GM12878 (cell line): ENCODE results near the gene FAM107A. TPM values are rescaled to one million over a fixed set of nuclear protein-coding genes. Genes with fewer than 3 reads are reported as not detected.
A peak's percentile ranks its signal among the peaks of the same experiment; 100 is the strongest.

ENCODE experiments used
- ATF7 ChIP-seq: fragments of 450-650 bp; IDR thresholded peaks from 2 replicates; pipeline ENCODE4 v1.6.1; 2016; ENCODE audit warnings: low read depth, mild to moderate bottlenecking
- BCL11A ChIP-seq: IDR thresholded peaks from 2 replicates; pipeline ENCODE4 v1.6.1; 2011; ENCODE audit warnings: low read depth, low read length
- CHD2 ChIP-seq: IDR thresholded peaks from 2 replicates; pipeline ENCODE4 v1.6.1; 2011; ENCODE audit warnings: low read depth, low read length, improper control_type of control experiment, borderline replicate concordance
- CREB1 ChIP-seq: IDR thresholded peaks from 2 replicates; pipeline ENCODE4 v1.6.1; 2012; ENCODE audit warnings: low read depth, mild to moderate bottlenecking, inconsistent platforms
- E4F1 ChIP-seq: fragments of 450-650 bp; IDR thresholded peaks from 2 replicates; pipeline ENCODE4 v1.6.1; 2018; ENCODE audit warnings: borderline replicate concordance, mild to moderate bottlenecking; ENCODE audit not compliant: partially characterized antibody
- FOXK2 ChIP-seq: fragments of 450-650 bp; IDR thresholded peaks from 2 replicates; pipeline ENCODE4 v1.6.1; 2017; ENCODE audit warnings: mild to moderate bottlenecking, moderate library complexity
- FOXM1 ChIP-seq: IDR thresholded peaks from 2 replicates; pipeline ENCODE4 v1.6.1; 2012; ENCODE audit warnings: low read depth, mild to moderate bottlenecking, inconsistent platforms, low read length, moderate library complexity
- GATAD2B ChIP-seq: fragments of 450-650 bp; conservative IDR thresholded peaks from 2 replicates; pipeline ENCODE4 v1.6.1; 2017; ENCODE audit warnings: low read depth, mild to moderate bottlenecking, moderate library complexity
- PAX8 ChIP-seq: fragments of 450-650 bp; IDR thresholded peaks from 2 replicates; pipeline ENCODE4 v1.6.1; 2017; ENCODE audit warnings: mild to moderate bottlenecking, moderate library complexity
- RAD51 ChIP-seq: fragments of 450-650 bp; IDR thresholded peaks from 2 replicates; pipeline ENCODE4 v1.6.1; 2016; ENCODE audit warnings: moderate library complexity, mild to moderate bottlenecking, inconsistent platforms
- REST ChIP-seq: IDR thresholded peaks from 2 replicates; pipeline ENCODE4 v1.6.1; 2012; ENCODE audit warnings: mild to moderate bottlenecking, low read depth, low read length
- RUNX3 ChIP-seq: IDR thresholded peaks from 2 replicates; pipeline ENCODE4 v1.6.1; 2012; ENCODE audit warnings: low read length, inconsistent platforms
- SMAD1 ChIP-seq: fragments of 450-650 bp; IDR thresholded peaks from 2 replicates; pipeline ENCODE4 v1.6.1; 2018; ENCODE audit warnings: mild to moderate bottlenecking, low read depth; ENCODE audit not compliant: partially characterized antibody
- SREBF1 ChIP-seq: IDR thresholded peaks from 2 replicates; pipeline ENCODE4 v1.6.1; 2012; ENCODE audit warnings: mild to moderate bottlenecking, low read length
- STAT1 ChIP-seq: fragments of 450-650 bp; conservative IDR thresholded peaks from 2 replicates; pipeline ENCODE4 v1.6.1; 2014; ENCODE audit warnings: antibody characterized with exemption, mild to moderate bottlenecking
- SUZ12 ChIP-seq: fragments of 200-600 bp; sonication (generic); IDR thresholded peaks from one replicate; pipeline ENCODE4 v1.6.1; 2018; ENCODE audit warnings: antibody characterized with exemption, mild to moderate bottlenecking; ENCODE audit not compliant: unreplicated experiment
- ZBTB11 ChIP-seq: fragments of 450-650 bp; formaldehyde crosslinking; IDR thresholded peaks from 2 replicates; pipeline ENCODE4 v1.5.0; 2022; ENCODE audit warnings: mild to moderate bottlenecking, missing genetic modification characterization
- ZNF622 ChIP-seq: fragments of 450-650 bp; IDR thresholded peaks from 2 replicates; pipeline ENCODE4 v1.6.1; 2017; ENCODE audit warnings: mild to moderate bottlenecking, inconsistent platforms
- polyA plus RNA-seq, 11 experiments: library from polyadenylated mRNA; depleted of rRNA in 4 of 11; unstranded in 6 of 11; stranded (reverse) in 5 of 11; fragments of >200 nt; fragmentation: Nextera tagmentation in 4 of 11; fragmentation: Illumina TruSeq in 1 of 11; extraction: Ambion mirVana in 4 of 11; extraction: Trizol in 1 of 11; gene quantifications; 1 replicate in 1 of 11; 2 replicates in 10 of 11; pipeline versions ENCODE4 v1.2.1 to v1.2.3, GENCODE V29; 2011 to 2016; ENCODE audit warnings: inconsistent platforms in 2 of 11, missing spikeins in 2 of 11, low read depth in 1 of 11
- total RNA-seq, 4 experiments: library from RNA; depleted of rRNA in 3 of 4; stranded (reverse); fragments of >200 nt in 3 of 4; fragmentation: Illumina TruSeq in 1 of 4; extraction: Trizol in 1 of 4; gene quantifications; 2 replicates each; pipeline versions ENCODE4 v1.2.1 to v1.2.3, GENCODE V29; 2013 to 2021

FAM107A gene
- total and polyA plus RNA-seq, 10 of the 15 experiments (the other 5 are each of a cell fraction or from before 2014, with no cell fraction given) = not detected

DNA sequence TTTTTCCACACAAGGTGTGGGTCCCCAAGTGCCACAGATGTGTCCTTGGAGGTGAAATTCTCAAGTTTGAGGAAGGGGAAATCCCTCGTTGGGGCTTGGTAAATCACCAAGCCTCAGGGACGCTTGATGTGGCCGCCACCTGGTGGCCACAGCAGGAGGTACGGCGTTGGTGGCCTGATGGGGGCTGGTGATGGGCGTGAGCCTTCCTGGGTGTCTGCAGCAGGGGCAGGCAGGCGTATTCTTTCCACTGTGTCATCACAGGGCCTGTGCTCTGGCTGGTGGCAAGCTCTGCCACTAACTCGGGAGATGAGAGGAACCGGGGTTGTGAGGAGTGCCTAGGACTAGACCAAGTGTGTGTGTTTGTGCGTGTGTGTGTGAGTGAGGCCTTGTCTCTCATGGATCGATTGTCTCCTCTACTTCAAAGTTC lies 44.4 kb downstream of the FAM107A start (continued):
- TF ChIP-seq E4F1 (no peak), CREB1 (no peak), BCL11A (no peak), RAD51 (no peak), SMAD1 (no peak), SUZ12 (no peak), CHD2 (peak; percentile 61; the same call in 1 of the 2 replicates), FOXM1 (0 out of 2 replicates have a peak, but pooled peaks have one; percentile 48), RUNX3 (peak; percentile 49; the same call in 1 of the 2 replicates), ZBTB11 (CRISPR knock-in tag) (no peak), GATAD2B (no peak), STAT1 (no peak), SREBF1 (no peak), PAX8 (no peak), ATF7 (no peak), REST (no peak), FOXK2 (no peak), ZNF622 (no peak)
- TF ChIP-seq, all 136 proteins: peak for 26
